Keratinocyte (primary cell): Measurements from ENCODE around the gene RPS19BP1. TPM values are rescaled to one million over a fixed set of nuclear protein-coding genes. Genes with fewer than 3 reads are reported as not detected.

Source experiments
- DNase-seq: peaks from one replicate; pipeline ENCODE4 v3.0.0-alpha.2; 2011; ENCODE audit warnings: low read depth, missing footprints, low spot score
- FAIRE-seq: peaks from 2 replicates; lab custom pipeline; 2011; peaks lifted over from hg19 to GRCh38; lab: Jason Lieb, UNC
- H2AFZ ChIP-seq: 2 replicates; pipeline ENCODE4 v1.6.0; 2012; ENCODE audit warnings: low read length, control low read depth, inconsistent platforms; ENCODE audit not compliant: control insufficient read depth
- H3K27ac ChIP-seq: 2 replicates; pipeline ENCODE4 v1.5.1; 2011; ENCODE audit warnings: low read length; ENCODE audit not compliant: control insufficient read depth, insufficient read depth
- H3K27me3 ChIP-seq: 3 replicates; pipeline ENCODE4 v1.6.0; 2011; ENCODE audit warnings: low read length; ENCODE audit not compliant: control insufficient read depth, insufficient read depth; ENCODE audit errors: extremely low read depth
- H3K36me3 ChIP-seq, 2 experiments: 2 replicates in 1 of 2; 3 replicates in 1 of 2; pipeline ENCODE4 v1.5.1; 2011; ENCODE audit warnings: low read length in 2 of 2, mild to moderate bottlenecking in 1 of 2; ENCODE audit not compliant: control insufficient read depth in 2 of 2, insufficient read depth in 2 of 2; ENCODE audit errors: extremely low read depth in 1 of 2
- H3K4me1 ChIP-seq: 3 replicates; pipeline ENCODE4 v1.5.1; 2011; ENCODE audit warnings: low read length; ENCODE audit not compliant: control insufficient read depth, insufficient read depth; ENCODE audit errors: extremely low read depth
- H3K4me2 ChIP-seq: 3 replicates; pipeline ENCODE4 v1.6.0; 2011; ENCODE audit warnings: low read depth, low read length; ENCODE audit not compliant: control insufficient read depth, insufficient read depth; ENCODE audit errors: extremely low read depth
- H3K4me3 ChIP-seq, 3 experiments: fragments of 200-600 bp in 1 of 3; sonication (generic) in 1 of 3; 2 replicates in 2 of 3; 3 replicates in 1 of 3; pipeline ENCODE4 v1.5.1; 2011 to 2016; ENCODE audit warnings: low read length in 3 of 3, mild to moderate bottlenecking in 3 of 3, control low read depth in 2 of 3, inconsistent platforms in 1 of 3, low read depth in 1 of 3, mixed read lengths in 1 of 3, mixed run types in 1 of 3, moderate library complexity in 1 of 3; ENCODE audit not compliant: control insufficient read depth in 2 of 3, insufficient read depth in 2 of 3; ENCODE audit errors: extremely low read depth in 1 of 3
- H3K79me2 ChIP-seq: 2 replicates; pipeline ENCODE4 v1.6.0; 2012; ENCODE audit warnings: low read length; ENCODE audit not compliant: control insufficient read depth, insufficient read depth
- H3K9ac ChIP-seq: 3 replicates; pipeline ENCODE4 v1.6.0; 2011; ENCODE audit warnings: low read length; ENCODE audit not compliant: control insufficient read depth, insufficient read depth; ENCODE audit errors: extremely low read depth
- H3K9me1 ChIP-seq: 3 replicates; pipeline ENCODE4 v1.6.0; 2011; ENCODE audit warnings: low read length; ENCODE audit not compliant: control insufficient read depth, insufficient read depth; ENCODE audit errors: extremely low read depth
- H3K9me3 ChIP-seq: 2 replicates; pipeline ENCODE4 v1.5.1; 2012; ENCODE audit warnings: low read depth, low read length; ENCODE audit not compliant: control insufficient read depth
- H4K20me1 ChIP-seq: 3 replicates; pipeline ENCODE4 v1.6.0; 2011; ENCODE audit warnings: low read length; ENCODE audit not compliant: control insufficient read depth, insufficient read depth; ENCODE audit errors: extremely low read depth
- CTCF ChIP-seq, 3 experiments: IDR thresholded peaks in 1 of 3; conservative IDR thresholded peaks in 1 of 3; optimal IDR thresholded peaks in 1 of 3; 2 replicates in 2 of 3; 3 replicates in 1 of 3; pipeline versions ENCODE3 to v1.5.1; 2011; ENCODE audit warnings: low read length in 3 of 3, mild to moderate bottlenecking in 3 of 3, moderate library complexity in 2 of 3, control low read depth in 1 of 3, inconsistent platforms in 1 of 3; ENCODE audit not compliant: insufficient read depth in 2 of 3; ENCODE audit errors: extremely low read depth in 1 of 3
- EZH2 ChIP-seq: IDR thresholded peaks from one replicate; pipeline ENCODE4 v1.6.1; 2012; ENCODE audit warnings: inconsistent platforms, mild to moderate bottlenecking, low read length, moderate library complexity
- dilution Hi-C: fragments of 300-500 bp; cut with MboI; formaldehyde crosslinking; loops from one replicate; pipeline ENCODE4 v1.7.0; 2020; ENCODE audit warnings: low sequenced_read_pairs; ENCODE audit not compliant: extremely low pct_ligation_motif_present
- polyA plus RNA-seq, 5 experiments: library from polyadenylated mRNA; depleted of rRNA in 3 of 5; stranded (reverse) in 3 of 5; stranded (forward) in 1 of 5; unstranded in 1 of 5; fragments of >200 nt; gene quantifications; 1 replicate in 1 of 5; 2 replicates in 3 of 5; 3 replicates in 1 of 5; pipeline versions ENCODE4 v1.2.1 to v1.2.3, GENCODE V29; 2011 to 2012; ENCODE audit warnings: missing spikeins in 2 of 5, low read depth in 1 of 5, low replicate concordance in 1 of 5

Gene RPS19BP1
- polyA plus RNA-seq, 1 donor (not counting 4 experiments of a cell fraction or from before 2014, with no cell fraction given) = 67.3 TPM

DNA sequence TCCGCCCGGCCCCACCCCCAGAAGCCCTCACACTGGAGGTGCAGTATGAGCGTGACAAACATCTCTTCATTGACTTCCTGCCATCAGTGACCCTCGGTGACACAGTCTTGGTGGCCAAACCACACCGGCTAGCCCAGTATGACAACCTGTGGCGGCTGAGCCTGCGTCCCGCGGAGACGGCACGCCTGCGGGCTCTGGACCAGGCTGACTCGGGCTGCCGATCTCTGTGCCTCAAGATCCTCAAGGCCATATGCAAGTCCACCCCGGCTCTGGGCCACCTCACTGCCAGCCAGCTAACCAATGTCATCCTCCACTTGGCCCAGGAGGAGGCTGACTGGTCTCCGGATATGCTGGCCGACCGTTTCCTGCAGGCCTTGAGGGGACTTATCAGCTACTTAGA is 18.8 kb downstream of the RPS19BP1 start:
- no peak overlapping the region for H3K4me2 ChIP-seq
- no peaks in the 10 kb centered on the region for H3K9me1 ChIP-seq
- H3K9me3 ChIP-seq = no peaks in the 10 kb centered on the region
- H2AFZ ChIP-seq = no peak overlapping the region
- no peak overlapping the region for H3K9ac ChIP-seq
- no peak overlapping the region for H3K27ac ChIP-seq
- H3K4me1 ChIP-seq = peaks cover 6% of the 10 kb centered on the region
- peaks cover 35 to 47% of the 10 kb centered on the region in 2 experiments for H3K36me3 ChIP-seq
- H4K20me1 ChIP-seq = peaks cover 6% of the 10 kb centered on the region
- H3K79me2 ChIP-seq = peaks cover 42% of the 10 kb centered on the region
- no peaks in the 10 kb centered on the region for H3K27me3 ChIP-seq
- DNase-seq (no peak), FAIRE-seq (no peak)
- H3K4me3 ChIP-seq = no peak overlapping the region
- TF ChIP-seq CTCF (optimal IDR thresholded peaks at IDR 0.05 in 1 of 3, IDR thresholded peaks at IDR 0.05 in 1 of 3, conservative IDR thresholded peaks at IDR 0.05 in 1 of 3; ENCODE audit: extremely low read depth in 1 of 3, insufficient read depth in 2 of 3, low read length in 3 of 3) = no peak
- no peak for TF ChIP-seq EZH2
- dilution Hi-C loops = no loop called here

DNA sequence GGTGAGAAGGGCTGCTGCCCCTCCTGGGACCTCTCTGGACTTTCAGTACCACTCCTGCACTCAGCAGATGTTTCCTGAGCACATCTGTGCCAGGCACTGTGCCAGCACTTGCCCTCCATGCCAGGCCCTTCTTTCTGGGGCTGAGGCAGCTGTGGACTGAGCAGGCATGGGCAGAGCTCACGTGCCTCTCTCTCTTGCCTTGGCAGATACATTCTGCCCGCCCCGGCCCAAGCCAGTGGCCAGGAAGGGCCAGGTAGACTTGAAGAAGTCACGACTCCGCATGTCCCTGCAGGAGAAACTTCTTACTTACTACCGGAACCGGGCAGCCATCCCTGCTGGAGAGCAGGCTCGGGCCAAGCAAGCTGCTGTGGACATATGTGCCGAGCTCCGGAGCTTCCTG is 20.5 kb downstream of the RPS19BP1 start:
- Histone ChIP-seq H3K4me1 (no peaks in the 10 kb centered on the region), H3K27ac (no peak overlapping the region), H3K9ac (no peak overlapping the region), H3K27me3 (no peaks in the 10 kb centered on the region), H3K79me2 (peaks cover 55% of the 10 kb centered on the region), H2AFZ (no peak overlapping the region), H3K4me2 (no peak overlapping the region), H3K9me1 (no peaks in the 10 kb centered on the region), H3K4me3 (no peak overlapping the region), H4K20me1 (peaks cover 6% of the 10 kb centered on the region), H3K36me3 (peaks cover 36 to 47% of the 10 kb centered on the region in 2 experiments), H3K9me3 (no peaks in the 10 kb centered on the region)
- DNase-seq = no peak
- no peak for FAIRE-seq
- dilution Hi-C loops = no loop called here
- TF ChIP-seq EZH2 = no peak
- no peak for TF ChIP-seq CTCF (optimal IDR thresholded peaks at IDR 0.05 in 1 of 3, IDR thresholded peaks at IDR 0.05 in 1 of 3, conservative IDR thresholded peaks at IDR 0.05 in 1 of 3; ENCODE audit: extremely low read depth in 1 of 3, insufficient read depth in 2 of 3, low read length in 3 of 3)
